Measurements from ENCODE around the gene DENND6B.

DNA sequence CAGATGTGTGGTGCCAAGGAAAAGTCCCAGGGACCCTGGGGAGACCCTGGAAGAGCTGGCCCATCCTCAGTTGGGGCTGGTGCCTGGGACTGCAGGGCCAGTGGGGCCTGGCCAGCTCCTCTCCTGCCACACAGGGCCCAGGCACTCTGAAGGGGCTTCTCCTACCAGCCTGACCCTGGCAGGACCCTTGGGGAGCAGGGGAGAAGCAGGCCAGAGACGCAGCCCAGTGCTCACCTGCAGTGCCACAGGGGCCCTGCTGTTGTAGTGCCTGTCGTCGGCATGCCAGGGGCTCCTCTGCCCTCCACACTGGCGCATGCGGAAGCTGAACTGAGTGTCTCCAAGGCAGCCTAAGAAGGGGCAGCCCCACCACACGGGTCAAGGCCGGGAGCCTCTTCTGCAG, 9.1 kb downstream of the DENND6B start:
- TF ChIP-seq POLR2A (IDR thresholded peaks at IDR 0.05), result no peak
- TF ChIP-seq CTCF (IDR thresholded peaks at IDR 0.05), result no peak
